IMR-90 (cell line): ENCODE results near the gene MS4A15. TPM values are rescaled to one million over a fixed set of nuclear protein-coding genes. Genes with fewer than 3 reads are reported as not detected.

ENCODE experiments used
- ATAC-seq: fragments of 200-7000 bp; cut with Tn5 transposase; 2 replicates; pipeline ENCODE4 v1.9.1; 2020; ENCODE audit warnings: low read depth, mild to moderate bottlenecking, moderate library complexity
- BruUV-seq: library from RNA; stranded (reverse); fragments of 400-500 nt; replicated peaks from 2 replicates; lab custom pipeline; 2021; lab: Mats Ljungman, UMichigan
- CTCF ChIA-PET: fragments of 300-600 bp; formaldehyde crosslinking; extraction: SDS; loops from one replicate; lab custom pipeline; 2021; ENCODE audit warnings: antibody characterized with exemption; lab: Yijun Ruan, JAX
- POLR2A ChIA-PET: fragments of 300-600 bp; sonication (Branson Sonifier 250); formaldehyde crosslinking; loops from one replicate; lab custom pipeline; 2022; ENCODE audit warnings: antibody characterized with exemption; ENCODE audit not compliant: unreplicated experiment; lab: Charles Lee
- DNase-seq: peaks from one replicate; pipeline ENCODE4 v3.0.0; 2013
- H2AFZ ChIP-seq: replicated peaks from 2 replicates; pipeline ENCODE3; 2013; ENCODE audit warnings: low read length, mild to moderate bottlenecking; ENCODE audit not compliant: poor library complexity
- H2AK5ac ChIP-seq: 2 replicates; pipeline ENCODE4 v1.6.1; 2013; ENCODE audit warnings: low read depth, low read length, inconsistent platforms
- H2AK9ac ChIP-seq: replicated peaks from 2 replicates; pipeline ENCODE3; 2013; ENCODE audit warnings: mild to moderate bottlenecking, low read depth, low read length, moderate library complexity; ENCODE audit not compliant: poor library complexity
- H2BK120ac ChIP-seq: 2 replicates; pipeline ENCODE4 v1.6.1; 2013; ENCODE audit warnings: low read depth, low read length, inconsistent platforms
- H2BK15ac ChIP-seq: 3 replicates; pipeline ENCODE4 v1.6.1; 2013; ENCODE audit warnings: low read depth, low read length, inconsistent platforms
- H2BK20ac ChIP-seq: 2 replicates; pipeline ENCODE4 v1.6.1; 2013; ENCODE audit warnings: low read depth, mild to moderate bottlenecking, inconsistent platforms, low read length, moderate library complexity
- H2BK5ac ChIP-seq: 2 replicates; pipeline ENCODE4 v1.6.1; 2013; ENCODE audit warnings: mild to moderate bottlenecking, low read depth, low read length, inconsistent platforms; ENCODE audit not compliant: poor library complexity, severe bottlenecking
- H3K14ac ChIP-seq: replicated peaks from 2 replicates; pipeline ENCODE4 v1.6.1; 2013; ENCODE audit warnings: low read depth, low read length, inconsistent platforms
- H3K18ac ChIP-seq: 2 replicates; pipeline ENCODE4 v1.6.1; 2013; ENCODE audit warnings: low read depth, low read length, control low read depth
- H3K23ac ChIP-seq: 2 replicates; pipeline ENCODE4 v1.6.1; 2013; ENCODE audit warnings: low read depth, low read length, inconsistent platforms
- H3K27ac ChIP-seq: 2 replicates; pipeline ENCODE4 v1.5.1; 2013; ENCODE audit warnings: mild to moderate bottlenecking, control low read depth, low read length; ENCODE audit not compliant: insufficient read depth
- H3K27me3 ChIP-seq: 2 replicates; pipeline ENCODE4 v1.6.1; 2013; ENCODE audit warnings: low read length; ENCODE audit not compliant: control insufficient read depth, insufficient read depth
- H3K36me3 ChIP-seq: 2 replicates; pipeline ENCODE4 v1.6.1; 2013; ENCODE audit warnings: low read length, mixed read lengths; ENCODE audit not compliant: control insufficient read depth, insufficient read depth
- H3K4ac ChIP-seq: 2 replicates; pipeline ENCODE4 v1.6.1; 2013; ENCODE audit warnings: low read depth, low read length, inconsistent platforms
- H3K4me1 ChIP-seq: 2 replicates; pipeline ENCODE4 v1.6.1; 2013; ENCODE audit warnings: low read length, mixed read lengths; ENCODE audit not compliant: control insufficient read depth, insufficient read depth
- H3K4me2 ChIP-seq: 2 replicates; pipeline ENCODE4 v1.6.1; 2013; ENCODE audit warnings: low read depth, mild to moderate bottlenecking, control low read depth, low read length, moderate library complexity
- H3K4me3 ChIP-seq: 2 replicates; pipeline ENCODE4 v1.5.1; 2013; ENCODE audit warnings: low read depth, mild to moderate bottlenecking, control low read depth, low read length, moderate library complexity; ENCODE audit not compliant: insufficient read depth
- H3K56ac ChIP-seq: 2 replicates; pipeline ENCODE4 v1.6.1; 2013; ENCODE audit warnings: low read length, inconsistent platforms; ENCODE audit not compliant: insufficient read depth; ENCODE audit errors: extremely low read depth
- H3K79me1 ChIP-seq, 2 experiments: 2 replicates each; pipeline ENCODE4 v1.6.1; 2013; ENCODE audit warnings: low read length in 2 of 2, inconsistent platforms in 1 of 2, low read depth in 1 of 2
- H3K9ac ChIP-seq: 2 replicates; pipeline ENCODE4 v1.6.1; 2013; ENCODE audit warnings: low read depth, low read length, control low read depth
- H3K9me1 ChIP-seq: 2 replicates; pipeline ENCODE4 v1.6.1; 2013; ENCODE audit warnings: low read length, inconsistent platforms; ENCODE audit not compliant: insufficient read depth
- H3K9me3 ChIP-seq: 2 replicates; pipeline ENCODE4 v1.6.1; 2013; ENCODE audit warnings: low read length; ENCODE audit not compliant: control insufficient read depth, insufficient read depth
- H4K20me1 ChIP-seq: 2 replicates; pipeline ENCODE4 v1.6.1; 2013; ENCODE audit warnings: low read length, inconsistent platforms; ENCODE audit not compliant: insufficient read depth
- H4K5ac ChIP-seq: 2 replicates; pipeline ENCODE4 v1.6.1; 2013; ENCODE audit warnings: mild to moderate bottlenecking, low read depth, low read length, control low read depth
- H4K8ac ChIP-seq, 2 experiments: 2 replicates each; pipeline ENCODE4 v1.6.1; 2013; ENCODE audit warnings: low read depth in 2 of 2, low read length in 2 of 2, control low read depth in 1 of 2, inconsistent platforms in 1 of 2
- H4K91ac ChIP-seq: 2 replicates; pipeline ENCODE4 v1.6.1; 2013; ENCODE audit warnings: low read depth, low read length, inconsistent platforms; ENCODE audit not compliant: insufficient read depth
- BHLHE40 ChIP-seq: fragments of 150-350 bp; IDR thresholded peaks from 2 replicates; pipeline ENCODE4 v1.6.1; 2016; ENCODE audit warnings: mild to moderate bottlenecking, low read depth, low read length
- CEBPB ChIP-seq: IDR thresholded peaks from 2 replicates; pipeline ENCODE4 v1.6.1; 2012; ENCODE audit warnings: low read depth, low read length, improper control_type of control experiment
- CHD1 ChIP-seq: IDR thresholded peaks from 2 replicates; pipeline ENCODE4 v1.6.1; 2012; ENCODE audit warnings: low read depth, low read length, improper control_type of control experiment
- CTCF ChIP-seq: conservative IDR thresholded peaks from 2 replicates; pipeline ENCODE4 v1.5.1; 2012; ENCODE audit warnings: mild to moderate bottlenecking, low read depth, low read length, improper control_type of control experiment
- ELK1 ChIP-seq: fragments of 150-350 bp; IDR thresholded peaks from 2 replicates; pipeline ENCODE4 v1.6.1; 2016; ENCODE audit warnings: low read depth, mild to moderate bottlenecking, low read length, moderate library complexity, borderline replicate concordance
- FOS ChIP-seq: fragments of 150-350 bp; IDR thresholded peaks from 2 replicates; pipeline ENCODE4 v1.6.1; 2016; ENCODE audit warnings: low read depth, low read length
- MAFK ChIP-seq: IDR thresholded peaks from 2 replicates; pipeline ENCODE4 v1.6.1; 2012; ENCODE audit warnings: low read depth, low read length, improper control_type of control experiment
- MAZ ChIP-seq: IDR thresholded peaks from 2 replicates; pipeline ENCODE4 v1.6.1; 2012; ENCODE audit warnings: low read depth, mild to moderate bottlenecking, low read length, improper control_type of control experiment, moderate library complexity, borderline replicate concordance
- MXI1 ChIP-seq: IDR thresholded peaks from 2 replicates; pipeline ENCODE4 v1.6.1; 2012; ENCODE audit warnings: low read depth, mild to moderate bottlenecking, low read length, moderate library complexity, borderline replicate concordance
- NFE2L2 ChIP-seq: fragments of 150-350 bp; IDR thresholded peaks from 2 replicates; pipeline ENCODE4 v1.6.1; 2016; ENCODE audit warnings: low read depth, mild to moderate bottlenecking, low read length
- POLR2A ChIP-seq: IDR thresholded peaks from 2 replicates; pipeline ENCODE4 v1.6.1; 2012; ENCODE audit warnings: mild to moderate bottlenecking, low read depth, low read length
- RAD21 ChIP-seq: IDR thresholded peaks from 2 replicates; pipeline ENCODE4 v1.6.1; 2012; ENCODE audit warnings: low read length, improper control_type of control experiment
- RCOR1 ChIP-seq: IDR thresholded peaks from 2 replicates; pipeline ENCODE4 v1.6.1; 2012; ENCODE audit warnings: mild to moderate bottlenecking, low read length, improper control_type of control experiment; ENCODE audit not compliant: insufficient replicate concordance
- RFX5 ChIP-seq: IDR thresholded peaks from 2 replicates; pipeline ENCODE4 v1.8.0; 2012; ENCODE audit warnings: low read depth, mild to moderate bottlenecking, low read length, moderate library complexity
- SMC3 ChIP-seq: fragments of 150-350 bp; IDR thresholded peaks from 2 replicates; pipeline ENCODE4 v1.6.1; 2016; ENCODE audit warnings: low read depth, mild to moderate bottlenecking, antibody characterized with exemption, low read length, moderate library complexity
- USF2 ChIP-seq: fragments of 150-350 bp; IDR thresholded peaks from 2 replicates; pipeline ENCODE4 v1.6.1; 2017; ENCODE audit warnings: mild to moderate bottlenecking, antibody characterized with exemption, low read length, low read depth
- WGBS, 2 experiments: methylation state at CpG; one replicate each; pipeline versions ENCODE4 v1.1.5 to v1.1.7; 2013; ENCODE audit warnings: missing lambda C conversion rate in 2 of 2; ENCODE audit not compliant: insufficient read length in 1 of 2; ENCODE audit errors: extremely low coverage in 2 of 2; 5-methylcytosine and 5-hydroxymethylcytosine counted together
- dilution Hi-C: fragments of 300-500 bp; cut with HindIII; formaldehyde crosslinking; loops from one replicate; pipeline ENCODE4 v1.14.3; 2018; ENCODE audit warnings: low sequenced_read_pairs; ENCODE audit not compliant: unreplicated experiment
- in situ Hi-C: fragments of 300-500 bp; cut with MboI; formaldehyde crosslinking; loops from 3 replicates; pipeline ENCODE4 v1.14.3; 2019; ENCODE audit warnings: low sequenced_read_pairs, inconsistent platforms, mixed read lengths
- intact Hi-C: fragments of 100-400 bp; cut with micrococcal nuclease; formaldehyde crosslinking; loops from 2 replicates; pipeline ENCODE4 v1.10.0; 2022
- polyA plus RNA-seq, 3 experiments: library from polyadenylated mRNA; depleted of rRNA; stranded (reverse); fragments of >200 nt; gene quantifications; 2 replicates each; pipeline ENCODE4 v1.2.3, GENCODE V29; 2012; ENCODE audit warnings: low replicate concordance in 1 of 3
- total RNA-seq: library from RNA; depleted of rRNA; stranded (reverse); fragments of >200 nt; gene quantifications from 2 replicates; pipeline ENCODE4 v1.2.3, GENCODE V29; 2012

MS4A15 gene
- total and polyA plus RNA-seq, 2 of the 4 experiments (the other 2 are of a cell fraction): not detected

GRCh38 chr11:60798631-60799030 is 42.0 kb downstream of the MS4A15 start:
- Histone ChIP-seq H2BK15ac (no peak overlapping the region), H2AFZ (no peak overlapping the region), H3K4ac (no peak overlapping the region), H3K79me1 (no peaks in the 10 kb centered on the region), H3K14ac (no peak overlapping the region), H3K56ac (no peak overlapping the region), H4K91ac (no peak overlapping the region), H2AK9ac (no peak overlapping the region), H3K9ac (no peak overlapping the region), H3K4me2 (no peak overlapping the region), H2BK5ac (no peak overlapping the region), H3K9me3 (peaks cover 4% of the 10 kb centered on the region; the same call in 1 of the 2 replicates), H4K20me1 (no peaks in the 10 kb centered on the region), H2BK120ac (no peak overlapping the region), H4K8ac (no peak overlapping the region), H3K18ac (no peak overlapping the region), H3K4me1 (no peaks in the 10 kb centered on the region), H3K36me3 (no peaks in the 10 kb centered on the region), H3K27me3 (peaks cover 41% of the 10 kb centered on the region), H3K27ac (no peak overlapping the region), H2BK20ac (no peak overlapping the region), H3K4me3 (no peak overlapping the region), H3K23ac (no peak overlapping the region), H3K9me1 (no peaks in the 10 kb centered on the region), H2AK5ac (no peak overlapping the region), H4K5ac (no peak overlapping the region)
- BruUV-seq: no TSS peak
- DNase-seq (no peak), ATAC-seq (no peak)
- WGBS, 2 experiments: no CpG with 5 or more reads among the region's 3 CpGs
- POLR2A ChIA-PET: no interaction called here
- in situ Hi-C loops: no loop called here
- dilution Hi-C loops: no loop called here
- TF ChIP-seq RAD21 (no peak), CTCF (no peak), MXI1 (no peak), USF2 (no peak), CHD1 (no peak), RCOR1 (no peak), BHLHE40 (no peak), NFE2L2 (no peak), MAZ (no peak), ELK1 (no peak), POLR2A (no peak), SMC3 (no peak), RFX5 (no peak), FOS (no peak), MAFK (no peak), CEBPB (no peak)
- intact Hi-C loops: no loop called here
- CTCF ChIA-PET: no interaction called here
